Stimulated activated CD8-positive, alpha-beta memory T cell treated with anti-CD3 and anti-CD28 coated beads, Interleukin-7, amount 100 ng/mL, for 4 hours (primary cell): ENCODE data around the gene RABGAP1L.
"Not testable (repeated sequence)": the region's sequence is repeated elsewhere in the genome, so short reads cannot be mapped to it uniquely, and the experiment has no call there.

Experiments used
- DNase-seq, 2 donors: peaks; one replicate each; pipeline ENCODE4 v3.0.0-alpha.2; 2020; ENCODE audit warnings: low read depth in 2 of 2

Gene RABGAP1L

DNA sequence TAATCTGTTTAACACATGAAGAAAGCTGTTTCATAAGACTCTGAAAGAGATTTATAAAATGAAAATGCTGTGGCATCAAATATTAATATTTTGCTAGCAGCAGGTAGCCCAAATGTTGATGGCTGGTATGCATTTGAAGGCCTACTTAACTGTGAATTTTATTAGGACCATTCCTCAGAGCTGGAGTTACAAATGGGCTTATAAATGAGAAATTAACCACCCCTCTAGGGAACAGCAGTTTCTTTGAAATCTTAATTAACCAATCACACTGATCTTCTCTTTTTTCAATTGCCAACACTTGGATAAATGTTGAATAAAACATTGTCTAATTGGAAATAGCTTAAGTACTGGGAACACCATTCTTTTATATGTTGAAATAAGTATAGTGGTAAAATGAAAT lies 418.4 kb downstream of the RABGAP1L start:
- no peak for DNase-seq

DNA sequence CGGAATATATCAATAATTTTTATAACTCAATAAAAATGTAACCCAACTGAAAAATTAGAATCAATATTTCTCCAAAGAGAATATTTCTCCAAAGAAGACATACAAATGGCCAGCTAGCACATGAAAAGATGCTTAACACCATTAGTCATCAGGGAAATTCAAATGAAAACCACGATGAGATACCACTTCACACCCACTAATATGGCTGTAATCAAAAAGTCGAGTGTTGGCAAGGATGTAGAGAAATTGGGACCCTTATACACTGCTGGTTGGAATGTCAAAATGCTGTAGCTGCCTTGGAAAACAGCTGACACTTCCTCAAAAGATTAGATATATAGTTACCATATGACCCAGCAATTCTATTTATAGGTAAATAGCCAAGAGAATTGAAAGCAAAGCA lies 421.5 kb downstream of the RABGAP1L start:
- DNase-seq: no peak

DNA sequence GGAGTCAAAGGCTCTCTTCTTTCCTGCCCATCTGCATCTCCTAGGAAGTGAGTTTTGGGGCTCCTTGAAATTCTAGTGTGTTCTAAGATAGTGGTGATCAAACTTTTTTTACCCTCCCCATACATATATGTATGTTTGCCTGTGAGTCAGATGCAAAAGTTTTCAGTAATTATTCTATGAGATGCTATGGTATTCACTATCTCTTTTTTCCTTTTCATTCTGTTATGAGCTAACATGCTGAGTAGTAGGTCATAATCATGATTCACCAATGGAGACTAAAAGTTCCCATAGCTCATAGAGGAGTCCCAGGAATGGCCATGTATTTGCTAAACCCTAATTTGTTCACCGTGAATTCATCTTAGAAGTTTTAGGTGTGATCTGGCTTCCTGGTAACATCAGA lies 424.0 kb downstream of the RABGAP1L start:
- DNase-seq: no peak

DNA sequence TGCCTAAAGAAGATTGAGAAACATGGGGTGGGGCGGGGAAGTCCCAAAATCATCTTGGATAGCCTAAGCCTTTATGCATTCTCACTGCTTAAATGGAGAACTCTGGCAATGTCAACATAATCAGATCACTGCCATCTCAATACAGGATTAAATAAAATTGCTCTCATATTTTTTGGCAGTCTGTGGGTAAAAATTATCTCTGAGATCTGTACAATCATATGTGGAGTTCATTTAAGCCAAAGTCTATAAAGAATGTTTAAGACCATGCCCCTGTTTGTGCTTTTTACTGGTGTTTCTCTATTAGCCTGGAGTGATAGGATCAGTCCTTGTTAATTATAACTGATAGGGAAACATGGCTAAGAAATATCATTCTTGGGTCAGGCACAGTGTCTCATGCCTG lies 424.8 kb downstream of the RABGAP1L start:
- no peak for DNase-seq

DNA sequence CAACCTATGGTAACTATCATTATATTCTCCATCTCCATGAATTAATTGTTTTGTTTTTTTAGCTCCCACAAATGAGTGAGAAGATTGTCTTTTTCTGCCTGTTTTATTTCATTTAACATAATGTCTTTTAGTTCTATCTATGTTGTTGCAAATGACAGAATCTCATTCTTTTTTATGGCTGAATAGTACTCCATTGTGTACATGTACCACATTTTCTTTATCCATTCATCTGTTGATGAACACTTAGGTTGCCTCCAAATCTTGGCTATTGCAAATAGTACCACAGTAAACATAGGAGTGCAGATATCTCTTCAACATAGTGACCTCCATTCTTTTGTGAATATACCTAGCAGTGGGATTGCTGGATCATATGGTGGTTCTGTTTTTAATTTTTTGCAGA lies 429.3 kb downstream of the RABGAP1L start:
- not testable (repeated sequence) for DNase-seq

DNA sequence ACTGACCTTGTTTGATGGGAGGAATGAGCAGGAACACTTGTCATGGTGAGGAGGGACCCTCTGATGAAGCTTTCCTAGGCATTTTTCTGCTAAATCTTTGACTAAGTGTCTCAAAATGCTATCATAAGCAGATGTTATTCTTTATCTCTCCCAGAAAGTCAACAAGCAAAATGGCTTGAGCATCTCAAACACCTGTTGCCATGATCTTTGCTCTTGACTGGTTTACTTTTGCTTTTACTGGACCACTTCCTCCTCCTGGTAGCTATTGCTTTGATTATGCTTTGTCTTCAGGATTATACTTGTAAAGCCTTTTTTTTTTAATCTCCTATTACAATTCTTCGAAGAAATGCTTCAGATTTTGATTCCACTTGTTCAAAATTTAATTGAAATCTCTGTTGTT lies 445.9 kb downstream of the RABGAP1L start:
- no peak for DNase-seq

DNA sequence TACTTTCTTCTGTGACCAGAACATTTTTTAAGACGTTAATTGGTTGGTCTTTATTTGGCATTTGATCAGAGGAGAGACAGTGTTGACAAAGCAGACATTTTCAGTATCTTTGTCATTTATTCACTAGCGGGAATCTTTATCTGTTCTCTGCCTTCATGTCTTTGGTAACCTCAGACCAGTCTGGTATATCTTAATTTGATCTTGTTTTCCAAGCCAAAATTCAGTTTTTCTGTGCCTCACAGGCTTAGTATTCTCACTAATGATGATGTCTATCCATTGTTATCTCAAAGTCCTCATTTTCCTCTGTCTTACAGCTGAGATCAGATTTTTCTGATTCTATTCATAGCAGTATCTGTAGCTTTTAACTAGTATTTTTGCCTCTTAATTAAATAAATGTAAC lies 447.2 kb downstream of the RABGAP1L start:
- DNase-seq: no peak

DNA sequence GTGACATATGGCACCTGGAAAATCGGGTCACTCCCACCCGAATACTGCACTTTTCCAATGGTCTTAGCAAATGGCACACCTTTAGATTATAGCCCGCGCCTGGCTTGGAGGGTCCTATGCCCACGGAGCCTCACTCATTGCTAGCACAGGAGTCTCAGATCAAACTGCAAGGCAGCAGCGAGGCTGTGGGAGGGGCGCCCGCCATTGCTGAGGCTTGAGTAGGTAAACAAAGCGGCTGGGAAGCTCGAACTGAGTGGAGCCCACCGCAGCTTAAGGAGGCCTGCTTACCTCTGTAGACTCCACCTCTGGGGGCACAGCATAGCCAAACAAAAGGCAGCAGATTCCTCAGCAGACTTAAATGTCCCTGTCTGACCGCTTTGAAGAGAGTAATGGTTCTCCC lies 458.6 kb downstream of the RABGAP1L start:
- not testable (repeated sequence) for DNase-seq

DNA sequence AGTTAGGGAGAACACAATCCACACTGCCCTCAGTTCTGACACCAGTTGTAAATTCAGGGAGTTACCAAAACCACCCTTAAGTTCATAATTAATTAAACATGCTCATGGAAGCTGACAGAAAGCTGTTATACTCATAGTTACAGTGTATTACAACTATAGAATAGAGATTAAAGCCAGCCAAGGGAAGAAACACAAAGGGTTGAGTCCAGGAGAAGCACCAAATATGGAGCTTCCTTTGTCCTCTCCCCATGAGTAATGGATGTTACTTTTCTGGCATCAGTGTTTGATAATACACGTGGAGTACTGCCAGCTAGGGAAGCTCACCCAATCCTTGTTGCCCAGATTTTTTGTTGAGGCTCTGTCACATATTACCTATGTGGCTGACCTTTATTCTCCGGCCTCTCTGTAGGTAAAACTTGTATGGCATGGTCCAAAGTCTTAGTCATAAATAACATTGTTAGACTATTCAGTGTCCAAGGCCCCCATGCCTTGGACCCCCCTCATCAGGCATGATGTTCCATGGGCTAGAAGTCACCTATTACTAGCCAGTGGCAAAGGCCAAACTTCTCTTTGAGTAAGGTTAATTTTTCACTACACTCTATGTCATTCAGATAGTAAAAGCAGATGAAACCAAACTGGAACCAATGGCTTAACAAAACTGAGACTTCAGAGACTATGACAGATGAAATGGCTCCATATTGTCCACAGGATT lies 464.2 kb downstream of the RABGAP1L start:
- no peak for DNase-seq

DNA sequence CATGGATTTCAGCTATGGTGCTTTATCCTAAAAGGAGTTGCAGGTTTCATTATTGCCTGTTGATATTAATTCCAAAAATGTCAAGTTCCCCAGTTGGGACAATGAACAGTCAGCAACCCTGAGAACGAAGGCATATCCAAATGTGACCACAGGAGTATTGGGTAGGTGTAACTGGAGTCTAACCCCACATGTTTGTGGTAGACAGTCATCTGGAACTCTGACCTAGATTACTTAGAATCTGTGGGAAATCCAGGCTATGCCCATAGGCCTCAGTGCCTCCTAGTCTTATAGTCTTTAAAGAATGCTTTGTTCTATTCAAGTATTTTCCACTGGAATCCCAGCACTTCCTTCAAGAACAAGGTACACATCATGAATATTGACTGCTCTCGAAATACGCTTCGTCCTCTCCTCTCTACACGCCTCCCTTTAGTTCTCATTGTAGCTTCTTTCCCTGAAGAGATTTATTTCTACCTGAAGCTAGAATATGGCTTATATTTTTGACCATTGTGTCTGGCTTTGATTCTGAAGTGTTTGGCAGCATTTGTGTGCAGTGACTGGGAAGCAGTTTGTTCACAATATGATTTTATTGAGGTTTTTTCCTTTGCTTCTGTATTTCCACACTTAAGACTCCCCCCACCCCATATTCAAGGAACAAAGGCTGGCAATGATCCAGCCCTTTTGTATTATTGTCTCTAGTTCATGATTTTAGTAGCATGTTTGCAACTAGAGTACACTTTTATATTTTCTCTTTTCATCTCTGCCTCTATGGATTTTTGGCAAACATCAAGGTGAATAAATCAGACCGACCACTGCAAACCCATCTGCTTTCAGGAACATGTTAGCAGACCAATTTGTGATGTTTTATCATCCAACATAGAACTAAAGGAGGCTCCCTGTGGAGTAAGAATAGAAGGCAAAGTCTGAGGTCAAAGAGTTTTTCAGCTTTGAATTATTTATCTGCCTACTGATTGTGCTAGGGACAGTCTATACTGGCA lies 467.0 kb downstream of the RABGAP1L start:
- no peak for DNase-seq

DNA sequence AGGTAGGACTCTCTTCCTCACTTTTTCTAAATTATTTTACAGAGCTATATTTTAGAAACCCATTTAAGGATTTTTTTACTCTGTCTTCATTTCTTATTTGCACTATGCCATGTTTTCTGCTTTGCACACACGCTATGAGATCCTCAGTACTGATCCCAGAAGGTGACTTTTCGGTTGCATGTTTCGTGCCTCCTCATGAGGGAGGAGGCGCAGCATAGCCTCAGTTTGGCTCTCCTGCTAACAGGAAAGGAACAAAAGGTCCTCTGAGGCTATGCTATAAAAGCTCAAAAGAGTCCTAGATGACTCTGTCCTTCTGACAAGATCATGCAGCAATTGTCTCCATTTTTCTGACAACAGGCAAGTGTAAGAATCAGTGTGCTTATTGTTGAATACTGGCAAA lies 478.2 kb downstream of the RABGAP1L start:
- DNase-seq: no peak

DNA sequence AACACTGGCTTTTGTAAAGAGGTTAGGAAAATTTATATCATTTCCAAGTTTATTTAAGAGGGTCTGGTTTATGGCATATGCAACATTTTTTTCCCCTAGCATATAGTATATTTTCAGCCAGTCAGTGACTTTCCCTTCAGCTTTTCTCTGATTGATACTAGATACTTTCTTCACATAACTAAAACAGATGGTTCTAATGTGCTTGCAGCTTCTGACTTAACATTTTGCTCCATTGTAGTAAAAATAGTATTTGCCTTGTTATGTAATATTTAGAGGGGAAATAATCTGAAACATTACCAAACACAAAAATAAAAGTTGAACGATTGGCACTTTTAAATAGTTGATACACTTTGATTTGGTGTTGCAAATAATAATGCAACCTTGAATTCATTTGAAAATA lies 480.1 kb downstream of the RABGAP1L start:
- DNase-seq: no peak

DNA sequence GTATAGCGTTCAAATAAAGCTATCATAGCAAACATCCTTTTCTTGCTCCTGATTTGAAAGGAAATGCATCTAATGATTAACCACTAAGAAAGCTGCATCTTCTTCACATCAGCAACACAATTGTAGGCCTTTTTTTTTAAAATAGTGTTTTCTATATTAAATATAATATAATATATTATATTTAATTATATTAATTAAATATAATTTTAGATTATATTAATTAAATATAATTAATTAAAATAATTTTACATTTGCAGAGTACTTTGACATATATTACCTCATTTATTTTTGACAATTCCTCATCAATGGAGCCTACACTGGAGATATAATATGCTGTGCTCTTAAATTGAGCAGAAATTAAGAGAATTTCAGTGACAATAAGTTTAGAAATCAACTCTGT lies 481.5 kb downstream of the RABGAP1L start:
- no peak for DNase-seq

DNA sequence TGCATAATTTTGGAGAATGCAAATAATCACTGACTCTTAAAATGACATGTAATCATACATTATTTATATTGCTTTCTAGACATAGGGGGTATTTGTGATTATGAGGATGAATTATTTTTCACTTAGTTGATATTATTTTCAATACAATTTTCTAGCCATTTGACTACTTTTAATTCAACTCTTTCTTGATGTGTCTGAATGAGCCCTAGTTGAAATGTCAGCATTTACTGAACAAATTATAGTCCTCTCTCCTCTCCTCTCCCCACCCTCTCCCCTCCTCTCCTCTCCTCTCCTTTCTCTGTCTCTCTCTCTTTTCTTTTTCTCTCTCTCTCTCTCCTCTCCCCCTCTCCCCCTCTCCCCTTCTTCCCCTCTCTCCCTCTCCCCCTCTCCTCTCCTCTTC lies 483.1 kb downstream of the RABGAP1L start:
- no peak for DNase-seq

DNA sequence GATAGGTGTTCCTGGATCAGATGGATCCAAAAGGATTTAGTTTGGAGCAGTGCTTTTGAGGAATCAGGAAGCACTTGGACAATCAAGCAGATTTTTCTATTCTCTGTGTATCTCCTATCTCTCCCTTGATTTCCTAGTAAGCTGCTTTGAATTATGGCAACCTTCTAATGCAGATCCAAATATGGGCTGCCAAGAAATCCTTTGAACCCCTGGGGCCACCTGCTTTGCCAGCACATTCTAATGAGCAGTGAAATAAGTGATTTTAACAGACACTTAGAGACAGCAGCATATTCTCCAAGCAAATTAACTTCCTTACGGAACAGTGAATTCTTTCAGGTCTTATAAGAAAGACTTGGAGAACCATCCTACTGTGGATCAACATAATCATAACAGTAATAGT lies 483.9 kb downstream of the RABGAP1L start:
- no peak for DNase-seq

DNA sequence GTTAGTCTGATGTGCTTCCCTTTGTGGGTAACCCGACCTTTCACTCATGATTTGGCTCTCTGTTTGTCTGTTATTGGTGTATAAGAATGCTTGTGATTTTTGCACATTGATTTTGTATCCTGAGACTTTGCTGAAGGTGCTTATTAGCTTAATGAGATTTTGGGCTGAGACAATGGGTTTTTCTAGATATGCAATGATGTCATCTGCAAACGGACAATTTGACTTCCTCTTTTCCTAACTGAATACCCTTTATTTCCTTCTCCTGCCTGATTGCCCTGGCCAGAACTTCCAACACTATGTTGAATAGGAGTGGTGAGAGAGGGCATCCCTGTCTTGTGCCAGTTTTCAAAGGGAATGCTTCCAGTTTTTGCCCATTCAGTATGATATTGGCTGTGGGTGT lies 490.3 kb downstream of the RABGAP1L start:
- DNase-seq: not testable (repeated sequence)

DNA sequence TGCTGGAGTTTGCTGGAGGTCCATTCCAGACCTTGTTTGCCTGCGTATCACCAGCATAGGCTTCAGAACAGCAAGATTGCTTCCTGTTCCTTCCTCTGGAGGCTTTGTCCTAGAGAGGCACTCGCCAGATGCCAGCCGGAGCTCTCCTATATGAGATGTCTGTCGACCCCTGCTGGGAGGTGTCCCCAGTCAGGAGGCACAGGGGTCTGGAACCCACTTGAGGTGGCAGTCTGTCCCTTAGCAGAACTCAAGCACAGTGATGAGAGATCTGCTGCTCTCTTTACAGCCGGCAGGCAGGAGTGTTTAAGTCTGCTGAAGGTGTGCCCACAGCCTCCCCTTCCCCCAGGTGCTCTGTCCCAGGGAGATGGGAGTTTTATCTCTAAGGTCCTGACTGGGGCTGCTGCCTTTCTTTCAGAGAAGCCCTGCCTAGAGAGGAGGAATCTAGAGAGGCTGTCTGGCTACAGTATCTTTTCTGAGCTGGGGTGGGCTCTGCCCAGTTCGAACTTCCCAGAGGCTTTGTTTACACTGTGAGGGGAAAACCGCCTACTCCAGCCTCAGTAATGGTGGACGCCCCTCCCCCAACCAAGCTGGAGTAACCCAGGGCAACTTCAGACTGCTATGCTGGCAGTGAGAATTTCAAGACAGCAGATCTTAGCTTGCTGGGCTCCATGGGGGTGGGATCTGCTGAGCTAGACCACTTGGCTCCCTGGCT lies 493.4 kb downstream of the RABGAP1L start:
- no peak for DNase-seq

DNA sequence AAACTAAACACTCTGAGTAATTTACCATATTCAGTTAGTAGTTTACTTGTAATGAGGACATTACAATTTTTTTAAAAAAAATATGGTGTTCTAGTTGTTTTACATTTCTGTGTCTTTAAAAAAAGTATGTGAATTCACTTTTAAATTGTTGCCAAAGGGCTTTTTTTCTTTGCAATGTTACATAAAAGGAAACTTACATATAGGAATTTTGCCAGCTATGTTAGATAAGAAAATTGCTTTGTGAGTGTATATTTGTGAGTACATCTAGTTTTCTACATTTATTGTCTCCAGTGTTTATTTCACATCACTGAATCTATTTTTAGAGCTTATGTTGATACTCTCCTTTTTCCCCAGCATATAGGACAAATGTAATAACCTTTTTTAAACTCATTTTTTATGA lies 495.2 kb downstream of the RABGAP1L start:
- DNase-seq: no peak

DNA sequence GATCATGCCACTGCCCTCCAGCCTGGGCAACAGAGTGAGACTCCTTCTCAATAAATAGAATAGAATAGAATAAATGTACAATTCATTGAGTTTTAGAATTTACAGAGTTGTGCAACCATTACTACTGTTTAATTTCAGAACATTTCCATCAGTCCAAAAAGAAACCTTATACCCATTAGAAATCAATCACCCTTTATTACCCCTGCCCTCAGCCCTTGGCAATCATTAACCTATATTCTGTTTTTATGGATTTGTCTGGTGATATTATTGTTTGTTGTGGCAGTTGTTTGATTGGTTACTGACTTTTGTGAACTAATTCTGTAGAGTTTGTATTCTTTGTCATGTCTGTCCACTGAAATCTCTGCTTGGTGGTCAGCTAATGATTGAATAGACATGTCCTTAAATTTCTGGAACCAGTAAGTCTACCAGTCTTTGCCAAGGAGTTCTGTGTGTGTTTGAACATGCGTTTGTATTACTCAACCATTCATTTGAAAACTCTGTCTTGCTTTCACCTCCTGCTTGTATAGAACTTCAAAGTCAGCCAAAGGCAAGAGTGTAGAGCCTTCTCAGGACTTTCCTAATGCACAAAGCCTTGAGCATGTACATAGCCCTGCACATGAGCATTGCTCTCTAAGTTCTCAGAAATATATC lies 497.2 kb downstream of the RABGAP1L start:
- DNase-seq: no peak

DNA sequence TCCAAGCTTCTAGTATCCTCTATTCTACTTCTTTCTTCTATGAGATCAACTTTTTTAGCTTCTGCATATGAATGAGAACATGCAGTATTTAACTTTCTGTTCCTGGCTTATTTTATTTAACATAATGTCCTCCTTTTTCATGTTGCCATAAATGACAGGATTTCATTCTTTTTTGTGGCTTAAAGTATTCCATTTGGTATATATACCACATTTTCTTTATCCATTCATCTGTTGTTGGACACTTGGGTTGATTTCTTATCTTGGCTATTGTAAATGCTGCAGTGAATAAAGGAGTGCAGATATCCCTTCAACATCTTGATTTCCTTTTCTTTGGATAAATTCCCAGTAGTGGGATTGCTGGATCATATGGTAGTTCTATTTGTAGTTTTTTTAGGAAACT lies 498.1 kb downstream of the RABGAP1L start:
- DNase-seq: no peak

DNA sequence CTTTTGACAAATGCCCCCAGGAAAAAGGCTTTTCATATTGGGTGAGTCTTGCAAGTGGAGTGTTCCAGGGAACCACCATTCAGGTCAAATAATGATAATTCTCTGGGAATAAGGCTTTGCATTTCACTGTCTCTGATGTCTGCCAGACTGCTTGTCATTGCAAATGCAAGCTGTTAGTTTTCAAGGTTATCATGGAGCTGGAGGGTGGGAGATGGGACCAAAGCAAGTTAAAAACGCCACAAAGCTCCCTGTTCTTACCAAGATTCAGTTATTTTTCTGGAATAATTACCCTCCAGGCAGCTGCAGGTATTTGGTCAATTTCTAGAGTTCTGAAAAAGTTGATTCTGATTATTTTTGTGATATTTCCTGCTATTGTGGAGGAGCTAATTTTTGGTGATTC lies 498.6 kb downstream of the RABGAP1L start:
- DNase-seq: no peak

DNA sequence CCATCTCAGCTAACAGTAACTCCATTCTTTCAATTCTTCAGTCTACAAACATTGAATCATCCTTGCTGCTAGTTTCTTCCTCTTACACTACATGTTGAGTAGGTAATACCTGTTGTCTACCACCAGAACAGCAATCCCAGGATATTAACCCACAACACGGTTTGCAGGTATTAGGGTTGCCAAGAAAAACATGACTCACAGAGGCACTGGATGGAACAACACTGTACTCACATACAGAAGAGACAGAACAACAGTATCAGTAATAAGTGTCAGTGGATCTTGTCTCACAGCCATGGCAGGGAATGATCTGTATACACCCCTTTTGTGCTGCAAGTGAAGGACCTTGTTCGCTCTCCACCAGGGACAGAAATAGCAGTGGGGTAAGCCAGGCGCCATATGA lies 500.5 kb downstream of the RABGAP1L start:
- no peak for DNase-seq
